CD4-positive, alpha-beta T cell (primary cell): ENCODE results near the gene EEF1A2. TPM values are rescaled to one million over a fixed set of nuclear protein-coding genes. Genes with fewer than 3 reads are reported as not detected.

Experiments
- ATAC-seq: fragments of 200-7000 bp; cut with Tn5 transposase; one replicate; pipeline ENCODE4 v1.10.0; 2022; ENCODE audit warnings: mild to moderate bottlenecking; ENCODE audit not compliant: poor library complexity
- CTCF ChIA-PET: fragments of 350-600 bp; sonication (Branson Sonifier 250); formaldehyde crosslinking; loops from one replicate; lab custom pipeline; 2021; ENCODE audit warnings: antibody characterized with exemption, inconsistent platforms; lab: Charles Lee
- POLR2A ChIA-PET: fragments of 350-600 bp; sonication (Branson Sonifier 250); formaldehyde crosslinking; loops from one replicate; lab custom pipeline; 2021; ENCODE audit warnings: antibody characterized with exemption, inconsistent platforms; lab: Charles Lee
- DNase-seq, 14 experiments: peaks; one replicate each; pipeline ENCODE4 v3.0.0-alpha.2; 2013 to 2020; ENCODE audit warnings: mixed read lengths in 2 of 14
- H3K27ac ChIP-seq, 2 donors: one replicate each; pipeline versions ENCODE4 v1.5.1 to v1.7.0; 2013; ENCODE audit warnings: low read length in 2 of 2, low read depth in 1 of 2, mild to moderate bottlenecking in 1 of 2
- H3K27me3 ChIP-seq, 2 experiments: 1 replicate in 1 of 2; 2 replicates in 1 of 2; pipeline versions ENCODE4 v1.6.1 to v1.7.0; 2013; ENCODE audit warnings: low read length in 2 of 2, control low read depth in 1 of 2, mild to moderate bottlenecking in 1 of 2, moderate library complexity in 1 of 2; ENCODE audit not compliant: insufficient read depth in 2 of 2, control insufficient read depth in 1 of 2
- H3K36me3 ChIP-seq: one replicate; pipeline ENCODE4 v1.6.1; 2013; ENCODE audit warnings: low read length, control low read depth; ENCODE audit not compliant: insufficient read depth
- H3K4me1 ChIP-seq: one replicate; pipeline ENCODE4 v1.6.1; 2013; ENCODE audit warnings: low read length, control low read depth; ENCODE audit not compliant: insufficient read depth
- H3K4me3 ChIP-seq: one replicate; pipeline ENCODE4 v1.5.1; 2013; ENCODE audit warnings: mild to moderate bottlenecking, low read length, moderate library complexity
- H3K9me3 ChIP-seq, 2 experiments: 1 replicate in 1 of 2; 2 replicates in 1 of 2; pipeline versions ENCODE4 v1.6.1 to v1.7.0; 2013; ENCODE audit warnings: low read length in 2 of 2, mild to moderate bottlenecking in 2 of 2, control low read depth in 1 of 2, moderate library complexity in 1 of 2; ENCODE audit not compliant: control insufficient read depth in 1 of 2, insufficient read depth in 1 of 2
- H3K27ac Mint-ChIP-seq: one replicate; pipeline ENCODE4 v1.8.0; 2020; ENCODE audit warnings: mixed read lengths
- H3K27me3 Mint-ChIP-seq: one replicate; pipeline ENCODE4 v1.8.0; 2021; ENCODE audit warnings: mixed read lengths
- H3K36me3 Mint-ChIP-seq: one replicate; pipeline ENCODE4 v1.8.0; 2021; ENCODE audit warnings: low read depth, mixed read lengths
- H3K4me1 Mint-ChIP-seq: one replicate; pipeline ENCODE4 v1.8.0; 2021; ENCODE audit warnings: low read depth, mixed read lengths
- H3K4me3 Mint-ChIP-seq: one replicate; pipeline ENCODE4 v1.8.0; 2020; ENCODE audit warnings: mild to moderate bottlenecking, mixed read lengths
- H3K9me3 Mint-ChIP-seq: one replicate; pipeline ENCODE4 v1.8.0; 2020; ENCODE audit warnings: mixed read lengths
- CTCF ChIP-seq: fragments of 200-600 bp; IDR thresholded peaks from one replicate; pipeline ENCODE4 v1.8.0; 2022; ENCODE audit warnings: antibody characterized with exemption, mild to moderate bottlenecking
- intact Hi-C, 2 experiments: fragments of 100-400 bp; cut with DNase I in 1 of 2; cut with micrococcal nuclease in 1 of 2; formaldehyde crosslinking; loops; one replicate each; pipeline versions ENCODE4 v1.15.1 to v1.9.0; 2023 to 2025; cut with DNase I, micrococcal nuclease
- total RNA-seq, 174 experiments: library from RNA in 2 of 174; stranded (reverse) in 2 of 174; gene quantifications; one replicate each; pipeline ENCODE4 v1.2.3 and lab custom pipeline; 2021 to 2026

The EEF1A2 gene
- total RNA-seq, 2 experiments from 2014 or later, result 0.92 to 1.1 TPM

DNA sequence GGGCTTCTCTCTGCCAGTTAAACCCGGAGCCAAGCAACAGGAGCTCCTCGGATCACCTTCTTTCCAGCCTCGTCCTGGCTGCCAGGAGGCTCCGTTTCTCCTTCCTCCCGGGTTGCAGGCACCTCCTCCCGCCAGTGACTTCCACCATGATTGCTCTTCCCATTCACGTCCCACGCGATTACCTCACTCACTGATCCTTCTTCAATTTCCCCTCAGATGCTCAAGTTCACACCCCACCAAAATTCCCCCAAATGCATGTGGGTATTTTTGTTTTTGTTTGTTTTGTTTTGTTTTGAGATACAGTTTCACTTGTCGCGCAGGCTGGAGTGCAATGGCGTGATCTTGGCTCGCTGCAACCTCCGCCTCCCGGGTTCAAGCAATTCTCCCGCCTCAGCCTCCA is 51.6 kb downstream of the EEF1A2 start:
- ATAC-seq, result no peak
- peaks cover 16% of the 10 kb centered on the region for H3K27me3 Mint-ChIP-seq
- no peaks in the 10 kb centered on the region for H3K9me3 Mint-ChIP-seq
- ChIA-PET POLR2A (no interaction called here), CTCF (no interaction called here)
- no peak overlapping the region for H3K27ac ChIP-seq
- H3K36me3 Mint-ChIP-seq, result no peaks in the 10 kb centered on the region
- H3K27ac Mint-ChIP-seq, result no peak overlapping the region
- TF ChIP-seq CTCF, result no peak
- H3K4me3 ChIP-seq, result no peak overlapping the region
- peaks cover 4% of the 10 kb centered on the region in 2 experiments for H3K27me3 ChIP-seq
- no peak for DNase-seq
- peaks cover under 1% of the 10 kb centered on the region for H3K4me1 Mint-ChIP-seq
- intact Hi-C loops, result no loop called here
- peaks cover 1% of the 10 kb centered on the region for H3K4me1 ChIP-seq
- peaks cover 0 to 9% of the 10 kb centered on the region in 2 experiments for H3K9me3 ChIP-seq
- no peaks in the 10 kb centered on the region for H3K36me3 ChIP-seq
- no peak overlapping the region for H3K4me3 Mint-ChIP-seq

GRCh38 chr20:63446216-63447024 is 52.5 kb downstream of the EEF1A2 start:
- H3K27me3 ChIP-seq, result peaks cover 4% of the 10 kb centered on the region in 2 experiments
- intact Hi-C loops, result no loop called here
- Mint-ChIP-seq H3K9me3 (no peaks in the 10 kb centered on the region), H3K4me1 (peaks cover 9% of the 10 kb centered on the region), H3K36me3 (no peaks in the 10 kb centered on the region), H3K27ac (no peak overlapping the region), H3K4me3 (no peak overlapping the region), H3K27me3 (peaks cover 10% of the 10 kb centered on the region)
- TF ChIP-seq CTCF, result no peak
- peaks cover 10% of the 10 kb centered on the region for H3K4me1 ChIP-seq
- ATAC-seq, result no peak
- ChIA-PET CTCF (no interaction called here), POLR2A (no interaction called here)
- peaks cover 0 to 9% of the 10 kb centered on the region in 2 experiments for H3K9me3 ChIP-seq
- H3K36me3 ChIP-seq, result no peaks in the 10 kb centered on the region
- H3K4me3 ChIP-seq, result no peak overlapping the region
- H3K27ac ChIP-seq, result no peak overlapping the region
- no peak for DNase-seq

GRCh38 chr20:63445075-63445734 is 53.7 kb downstream of the EEF1A2 start:
- H3K27ac Mint-ChIP-seq, result no peak overlapping the region
- DNase-seq (no peak), ATAC-seq (no peak)
- H3K27me3 Mint-ChIP-seq, result peaks cover 10% of the 10 kb centered on the region
- Histone ChIP-seq H3K27ac (no peak overlapping the region), H3K9me3 (peaks cover 0 to 9% of the 10 kb centered on the region in 2 experiments), H3K27me3 (peaks cover 4 to 8% of the 10 kb centered on the region in 2 experiments), H3K4me1 (peaks cover 17% of the 10 kb centered on the region), H3K36me3 (no peaks in the 10 kb centered on the region), H3K4me3 (no peak overlapping the region)
- no peak overlapping the region for H3K4me3 Mint-ChIP-seq
- no peaks in the 10 kb centered on the region for H3K9me3 Mint-ChIP-seq
- H3K36me3 Mint-ChIP-seq, result no peaks in the 10 kb centered on the region
- TF ChIP-seq CTCF, result no peak
- peaks cover 14% of the 10 kb centered on the region for H3K4me1 Mint-ChIP-seq
- intact Hi-C loops, result no loop called here
- CTCF ChIA-PET, result no interaction called here
- POLR2A ChIA-PET, result no interaction called here
